Suppressor macrophage treated with lipopolysaccharide for 4 hours (primary cell): ENCODE measurements around the gene LSMEM2.

Source experiments
- DNase-seq: peaks from one replicate; pipeline ENCODE4 v3.0.0-alpha.2; 2020

The LSMEM2 gene

GRCh38 chr3:50278880-50279224 lies at the start of gene LSMEM2:
TSS of gene LSMEM2 (plus strand) at chr3:50279087. CDS start at chr3:50279114, 27 bp downstream.
- no peak for DNase-seq

DNA sequence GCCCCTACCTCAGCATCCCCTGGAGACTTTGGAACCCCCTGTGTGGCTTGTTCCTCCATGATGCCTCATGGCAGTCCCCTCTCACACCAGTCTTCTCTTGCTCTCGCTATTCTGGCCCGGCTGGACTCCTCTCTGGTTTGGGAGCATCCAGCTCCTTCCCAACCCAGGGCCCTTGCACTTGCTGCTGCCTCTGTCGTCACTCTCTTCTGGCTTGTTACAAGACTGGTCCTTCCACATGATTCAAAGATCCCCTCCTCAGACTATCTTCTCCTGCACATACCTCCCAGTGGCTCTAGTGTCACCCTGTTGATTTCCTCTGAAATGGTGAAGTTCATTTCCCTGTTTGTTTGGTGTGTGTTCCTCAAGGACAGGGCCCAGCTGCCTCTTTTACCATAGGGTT lies 49.4 kb upstream of the LSMEM2 start:
- DNase-seq, result no peak

- peak; percentile 52 for DNase-seq
Observed at GRCh38 chr3:50230104-50230793, 48.6 kb upstream of the LSMEM2 start.

DNA sequence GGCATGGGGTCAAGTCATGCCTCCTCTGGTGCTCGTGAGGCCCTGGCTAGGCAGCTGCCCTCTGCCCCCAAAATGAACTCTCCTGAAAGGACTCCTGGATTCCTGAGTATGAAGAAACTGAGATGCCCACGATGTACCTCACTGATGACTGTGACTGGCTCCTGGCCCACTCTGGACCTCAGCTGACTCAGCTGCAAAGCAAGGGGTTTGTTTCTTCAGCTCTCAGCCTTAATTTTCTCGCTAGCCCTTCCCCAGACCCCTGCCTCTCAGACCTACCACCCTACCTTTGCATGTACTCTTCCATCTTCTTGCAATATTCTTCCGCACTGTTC lies 48.1 kb upstream of the LSMEM2 start:
- DNase-seq, result no peak

- no peak for DNase-seq
Observed at GRCh38 chr3:50231581-50231980, 47.3 kb upstream of the LSMEM2 start.

DNA sequence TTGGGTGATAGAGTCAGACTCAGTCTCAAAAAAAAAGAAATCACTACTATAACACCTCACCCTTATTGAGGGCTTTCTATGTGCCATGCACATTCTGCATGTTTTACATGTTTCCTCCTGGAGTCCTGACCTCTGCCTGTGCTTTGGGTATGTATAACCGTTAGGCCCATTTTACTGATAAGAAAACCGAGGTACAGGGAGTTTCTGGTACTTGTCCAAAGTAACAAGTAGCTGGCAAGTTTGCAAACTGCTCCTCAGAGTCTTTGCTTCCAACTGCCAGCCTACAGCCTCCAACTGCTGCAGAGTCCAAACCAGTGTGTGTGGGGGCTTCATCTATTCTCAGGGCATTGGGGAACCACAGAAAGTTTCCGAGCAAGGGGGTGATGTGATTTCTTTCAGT lies 46.6 kb upstream of the LSMEM2 start:
- DNase-seq, result no peak

DNA sequence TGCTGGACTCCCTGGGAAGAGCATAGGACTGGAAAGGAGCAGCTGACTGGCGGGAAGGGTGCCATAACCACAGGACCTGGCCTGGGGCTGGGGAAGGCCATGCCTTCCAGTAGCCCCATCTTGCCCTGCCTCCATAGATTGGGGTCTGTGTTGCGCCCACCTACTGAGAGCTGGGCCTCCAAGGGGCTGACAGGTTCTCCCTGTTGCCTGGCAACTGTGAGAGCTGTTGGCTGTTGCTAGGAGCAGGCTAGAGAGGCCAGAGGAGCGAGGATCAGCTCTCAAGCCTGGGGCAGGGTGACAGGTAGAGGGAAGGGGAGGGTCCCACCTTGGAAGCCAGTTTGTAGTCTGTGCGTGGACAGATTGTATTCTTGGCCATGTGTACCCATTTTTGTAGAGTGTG lies 45.7 kb upstream of the LSMEM2 start:
- no peak for DNase-seq

DNA sequence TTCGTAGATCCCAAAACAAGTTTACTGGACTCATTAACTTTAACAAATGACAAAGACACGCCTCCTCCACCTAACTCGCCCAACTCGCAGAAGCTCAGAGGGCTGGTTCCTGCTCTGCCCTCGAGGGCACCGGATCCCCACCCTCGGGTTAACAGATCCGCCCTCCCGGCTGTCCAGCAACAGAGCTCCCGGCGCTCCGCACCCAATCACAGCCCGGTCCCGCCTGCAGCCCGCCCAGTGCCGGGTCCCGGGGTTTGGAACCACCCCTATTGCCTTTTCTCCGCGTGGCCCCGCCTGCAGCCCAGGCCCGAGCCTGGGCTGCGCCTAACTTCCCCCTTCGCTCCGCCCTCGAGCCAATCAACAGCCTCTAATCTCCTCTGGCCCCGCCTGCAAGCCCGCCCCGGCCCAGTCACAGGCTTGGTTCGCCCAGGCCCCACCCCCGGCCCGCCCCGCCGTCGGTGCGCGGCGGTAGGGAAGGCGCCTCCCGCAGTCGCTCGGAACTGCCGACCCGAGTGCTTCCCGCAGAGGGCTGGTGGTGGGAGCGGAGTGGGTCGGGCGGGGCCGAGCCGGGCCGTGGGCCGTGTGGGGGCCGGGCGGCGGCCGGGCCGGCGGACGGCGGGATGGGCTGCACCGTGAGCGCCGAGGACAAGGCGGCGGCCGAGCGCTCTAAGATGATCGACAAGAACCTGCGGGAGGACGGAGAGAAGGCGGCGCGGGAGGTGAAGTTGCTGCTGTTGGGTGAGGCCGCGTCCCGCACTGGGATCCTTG lies 43.0 kb upstream of the LSMEM2 start, which contains the start of gene GNAI2:
Gene GNAI2, plus strand, starts transcription at position 489 of the 768 bp plus-strand sequence. Its CDS starts 132 bp downstream, at position 621.
- peak; percentile 99 for DNase-seq

DNA sequence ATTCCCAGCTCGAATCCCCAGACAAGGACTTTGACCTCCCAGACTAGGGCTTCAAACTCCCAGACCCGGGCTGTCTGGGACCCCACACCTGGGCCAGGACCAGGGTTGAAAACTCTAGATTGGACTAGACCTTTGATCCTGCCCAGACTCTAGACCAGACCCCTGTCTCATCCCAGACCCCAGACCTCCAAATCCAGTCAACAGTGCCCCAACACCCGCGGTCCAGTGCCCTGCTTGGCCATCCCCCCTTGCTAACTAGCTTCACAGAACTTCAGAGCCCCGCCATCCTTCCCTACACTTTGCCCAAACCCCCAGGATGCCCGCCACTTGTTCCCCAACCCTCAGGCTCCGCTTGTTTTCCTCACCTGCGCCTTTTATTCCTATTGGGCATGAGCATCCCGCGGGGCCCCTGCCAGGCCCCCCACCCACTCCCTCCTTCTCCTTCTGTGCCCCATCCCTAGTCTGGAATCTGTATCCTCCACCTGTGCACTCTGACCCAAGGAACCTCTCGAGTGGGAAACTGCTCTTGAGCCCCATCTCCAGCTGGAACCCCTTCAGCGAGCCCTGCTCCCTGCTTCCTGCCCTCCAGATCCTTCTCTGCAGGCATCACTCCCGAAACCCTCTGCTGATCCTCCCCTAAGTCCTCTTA lies 42.3 kb upstream of the LSMEM2 start:
- no peak for DNase-seq

DNA sequence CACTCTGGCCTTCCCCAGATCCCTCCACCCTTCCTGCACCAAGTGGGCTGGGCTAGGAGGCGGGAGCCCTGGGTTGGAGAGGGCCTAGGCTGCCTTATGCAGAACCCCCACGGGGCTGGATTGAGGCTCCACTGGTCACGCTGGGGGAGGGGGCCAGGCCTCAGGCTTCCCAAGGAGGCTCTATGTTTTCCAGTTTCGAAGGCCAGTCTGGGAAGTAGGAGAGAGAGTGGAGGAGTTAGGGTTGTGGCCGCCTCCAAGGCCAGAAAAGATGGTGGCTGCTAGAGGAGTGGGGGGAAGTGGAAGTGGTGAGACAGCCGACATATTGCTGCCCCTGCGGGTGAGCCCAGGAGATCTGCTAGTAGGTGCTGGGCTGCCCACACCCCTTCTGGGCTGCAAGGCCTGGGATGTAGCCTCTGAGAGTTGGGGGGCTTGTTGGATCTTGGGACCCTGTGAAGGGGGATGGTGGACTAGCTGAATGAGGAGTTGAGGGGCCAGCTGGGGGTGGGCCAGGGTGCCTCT lies 41.7 kb upstream of the LSMEM2 start:
- DNase-seq, result peak; percentile 54

DNA sequence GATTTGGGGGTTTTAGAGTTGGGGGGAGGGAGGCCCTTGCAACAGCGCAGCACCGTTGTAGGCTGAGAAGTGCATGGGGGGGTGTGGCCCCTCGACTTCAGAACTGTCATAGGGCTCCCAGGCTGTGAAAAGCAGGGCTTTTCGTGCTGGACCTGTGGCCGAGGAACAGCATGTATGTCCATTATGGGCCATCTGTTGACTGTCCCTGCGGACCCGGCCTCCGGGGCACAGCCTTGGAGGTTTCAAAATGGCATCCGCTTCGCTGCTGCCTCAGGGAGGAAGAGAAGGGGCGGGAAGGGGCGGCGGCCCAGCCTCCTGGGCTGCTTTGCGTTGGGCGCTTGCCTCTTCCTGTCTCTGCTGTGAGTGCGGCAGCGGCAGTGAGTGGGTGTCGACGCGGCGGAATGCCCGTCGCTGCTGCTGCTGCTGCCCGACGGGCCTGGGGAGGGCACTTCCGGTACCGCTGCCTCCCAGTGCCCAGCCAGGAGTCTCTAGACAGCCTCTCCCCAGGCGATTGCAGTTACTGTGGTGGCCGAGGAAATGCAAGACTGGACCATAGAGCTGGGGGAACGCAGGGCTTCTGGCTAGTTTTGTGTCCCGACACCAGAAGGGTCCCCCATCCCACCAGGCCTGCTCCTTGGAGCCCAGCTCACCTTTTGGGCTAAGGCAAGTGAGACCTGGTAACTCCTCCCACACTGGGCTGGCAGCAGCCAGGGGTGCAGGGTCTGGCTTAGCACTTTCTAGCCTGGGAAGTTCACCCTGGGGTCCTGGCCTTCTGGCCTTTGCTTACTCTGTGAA lies 40.9 kb upstream of the LSMEM2 start:
- peak; percentile 94 for DNase-seq

DNA sequence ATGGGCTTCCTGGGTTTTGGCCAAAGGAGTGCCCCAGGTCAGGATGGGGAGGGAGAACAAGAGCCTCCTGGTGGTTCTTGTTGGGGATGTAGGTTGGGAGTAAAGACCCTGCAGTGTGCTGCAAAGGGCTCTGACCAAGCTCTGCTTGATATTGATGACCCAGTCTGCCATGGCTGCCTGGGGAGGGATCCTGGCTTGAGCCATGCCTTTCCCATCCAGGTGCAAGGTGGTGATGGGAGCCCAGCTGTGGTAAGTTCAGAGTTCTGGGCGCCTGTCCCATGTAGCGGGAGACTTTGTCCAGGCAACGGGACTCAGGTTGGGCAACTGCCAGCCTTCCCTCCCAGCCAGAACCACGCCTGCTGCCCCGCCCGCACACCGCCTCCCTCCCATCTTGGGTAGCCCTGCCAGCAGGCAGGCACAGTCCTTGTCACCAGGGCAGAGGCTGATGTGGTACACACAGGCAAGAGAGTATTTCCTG lies 40.3 kb upstream of the LSMEM2 start:
- peak; percentile 72 for DNase-seq

GRCh38 chr3:50239649-50240048 lies 39.2 kb upstream of the LSMEM2 start:
- no peak for DNase-seq

DNA sequence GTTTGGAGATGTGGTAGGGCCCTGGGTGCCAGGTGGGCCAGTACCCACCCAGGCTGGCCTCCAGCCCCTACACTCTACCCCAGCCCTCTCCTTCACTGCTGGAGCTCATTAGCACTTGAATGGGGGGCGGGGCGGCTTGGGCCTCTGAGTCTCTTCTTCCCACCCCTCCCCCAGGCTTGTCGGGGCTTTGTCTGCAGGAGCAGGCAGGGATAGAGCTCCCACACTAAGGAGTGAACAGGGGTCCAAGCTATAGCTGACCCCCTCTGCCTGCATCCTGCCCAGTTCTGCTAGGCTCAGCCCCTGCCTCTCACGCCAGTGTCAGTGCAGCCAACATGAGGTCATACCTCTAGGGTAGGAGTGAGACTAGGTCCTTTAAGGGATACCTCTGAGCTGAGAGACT lies 37.7 kb upstream of the LSMEM2 start:
- no peak for DNase-seq

GRCh38 chr3:50241713-50242380 lies 37.0 kb upstream of the LSMEM2 start:
- DNase-seq, result no peak

DNA sequence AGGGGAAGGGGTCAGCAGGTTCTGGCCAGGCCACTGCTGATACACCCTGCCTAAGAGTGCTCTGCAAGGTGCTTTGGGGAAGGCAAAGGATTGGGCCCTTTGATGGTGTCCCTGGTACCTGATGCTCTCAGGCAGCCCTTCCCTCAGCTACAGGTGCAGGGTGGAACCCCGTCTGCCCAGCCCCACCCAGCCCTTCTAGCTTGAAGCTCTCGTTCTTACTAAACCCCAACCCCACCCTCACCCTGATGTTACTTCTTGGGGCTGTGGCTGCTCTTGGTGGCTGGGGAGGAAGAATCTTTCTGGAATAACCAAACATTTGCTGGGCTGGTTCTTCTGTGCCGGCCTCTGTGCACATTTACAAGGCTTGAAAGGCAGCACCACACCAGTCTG lies 36.5 kb upstream of the LSMEM2 start:
- no peak for DNase-seq

GRCh38 chr3:50242851-50243542 lies 35.9 kb upstream of the LSMEM2 start:
- peak; percentile 96 for DNase-seq

- DNase-seq, result no peak
Observed at GRCh38 chr3:50243543-50243895, 35.4 kb upstream of the LSMEM2 start.

- DNase-seq, result peak; percentile 44
Observed at GRCh38 chr3:50244813-50245212, 34.1 kb upstream of the LSMEM2 start.

DNA sequence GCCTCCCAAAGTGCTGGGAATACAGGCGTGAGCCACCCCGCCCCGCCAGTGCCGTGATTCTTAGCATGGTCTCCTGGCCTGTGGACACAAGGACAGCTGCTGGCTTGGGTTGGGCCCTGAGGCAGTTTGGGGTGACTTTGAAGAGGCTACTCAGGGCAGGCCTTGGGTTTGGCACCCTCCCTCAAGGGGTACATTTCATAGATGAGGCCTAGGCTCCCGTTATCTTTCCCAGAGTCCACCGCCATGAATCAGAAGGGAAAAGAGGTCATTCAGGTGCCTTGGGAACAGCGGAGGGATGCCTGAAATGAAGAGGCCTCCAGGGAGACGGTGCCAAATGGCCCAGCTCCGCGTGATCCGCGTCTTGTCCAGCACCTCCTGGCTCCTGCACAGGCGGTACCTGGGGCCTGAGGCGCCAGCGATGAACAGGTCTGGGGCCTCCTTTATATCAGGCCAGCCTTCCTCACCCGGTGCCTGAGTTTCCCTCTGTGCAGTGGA lies 33.6 kb upstream of the LSMEM2 start:
- DNase-seq, result no peak

GRCh38 chr3:50245831-50246516 lies 32.9 kb upstream of the LSMEM2 start:
- peak; percentile 93 for DNase-seq
